GM12873 (cell line): ENCODE measurements around the gene APOC1.

Experiments
- TF ChIP-seq, protein P1 (sequence below): IDR thresholded peaks from 2 replicates; pipeline ENCODE4 v1.5.1; 2012; ENCODE audit warnings: low read depth, mild to moderate bottlenecking, moderate library complexity, low read length, control low read depth; ENCODE audit not compliant: insufficient read depth; ENCODE audit errors: missing control alignments

The APOC1 gene

GRCh38 chr19:44912854-44913253, 1.6 kb upstream of the APOC1 start:
- TF ChIP-seq, protein P1, sequence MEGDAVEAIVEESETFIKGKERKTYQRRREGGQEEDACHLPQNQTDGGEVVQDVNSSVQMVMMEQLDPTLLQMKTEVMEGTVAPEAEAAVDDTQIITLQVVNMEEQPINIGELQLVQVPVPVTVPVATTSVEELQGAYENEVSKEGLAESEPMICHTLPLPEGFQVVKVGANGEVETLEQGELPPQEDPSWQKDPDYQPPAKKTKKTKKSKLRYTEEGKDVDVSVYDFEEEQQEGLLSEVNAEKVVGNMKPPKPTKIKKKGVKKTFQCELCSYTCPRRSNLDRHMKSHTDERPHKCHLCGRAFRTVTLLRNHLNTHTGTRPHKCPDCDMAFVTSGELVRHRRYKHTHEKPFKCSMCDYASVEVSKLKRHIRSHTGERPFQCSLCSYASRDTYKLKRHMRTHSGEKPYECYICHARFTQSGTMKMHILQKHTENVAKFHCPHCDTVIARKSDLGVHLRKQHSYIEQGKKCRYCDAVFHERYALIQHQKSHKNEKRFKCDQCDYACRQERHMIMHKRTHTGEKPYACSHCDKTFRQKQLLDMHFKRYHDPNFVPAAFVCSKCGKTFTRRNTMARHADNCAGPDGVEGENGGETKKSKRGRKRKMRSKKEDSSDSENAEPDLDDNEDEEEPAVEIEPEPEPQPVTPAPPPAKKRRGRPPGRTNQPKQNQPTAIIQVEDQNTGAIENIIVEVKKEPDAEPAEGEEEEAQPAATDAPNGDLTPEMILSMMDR, result no peak

GRCh38 chr19:44924243-44924725, 9.9 kb downstream of the APOC1 start:
- TF ChIP-seq, protein P1, result no peak

DNA sequence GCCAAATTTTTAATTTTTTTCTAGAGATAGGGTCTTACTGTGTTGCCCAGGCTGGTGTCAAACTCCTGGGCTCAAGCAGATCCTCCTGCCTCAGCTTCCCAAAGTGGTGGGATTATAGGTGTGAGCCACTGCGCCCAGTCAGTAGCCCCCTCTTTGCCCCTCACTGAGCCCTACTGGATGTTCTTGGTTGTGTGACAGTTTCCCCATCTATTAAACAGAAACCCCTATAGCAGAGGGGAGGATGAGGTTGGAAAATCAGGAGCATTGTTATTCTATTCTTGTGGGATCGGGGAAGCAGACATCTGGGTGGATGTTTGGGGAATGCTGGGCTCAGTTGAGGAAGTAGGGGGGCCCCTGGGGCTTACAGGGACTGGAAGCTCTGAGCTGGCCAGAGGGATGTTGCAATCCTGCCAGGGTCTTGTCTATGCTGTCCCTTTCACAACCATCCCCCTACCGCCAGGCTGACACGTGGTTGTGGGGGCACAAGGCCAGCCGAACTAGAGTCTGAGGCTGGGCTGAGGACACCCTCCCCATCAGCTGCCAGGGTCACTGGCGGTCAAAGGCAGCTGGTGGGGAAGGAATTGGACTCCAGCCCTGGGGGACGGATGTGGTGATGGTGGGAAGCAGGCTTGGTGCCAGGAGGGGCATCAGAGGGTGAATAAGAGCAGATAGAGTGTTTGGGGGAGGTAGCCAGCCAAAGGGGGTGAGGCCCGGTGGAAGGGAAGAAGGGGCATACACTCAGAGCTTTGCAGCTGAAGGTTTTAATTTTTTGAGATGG, 10.9 kb downstream of the APOC1 start:
- TF ChIP-seq, protein P1, result no peak

GRCh38 chr19:44927746-44928145, 13.3 kb downstream of the APOC1 start:
- TF ChIP-seq, protein P1, result no peak

DNA sequence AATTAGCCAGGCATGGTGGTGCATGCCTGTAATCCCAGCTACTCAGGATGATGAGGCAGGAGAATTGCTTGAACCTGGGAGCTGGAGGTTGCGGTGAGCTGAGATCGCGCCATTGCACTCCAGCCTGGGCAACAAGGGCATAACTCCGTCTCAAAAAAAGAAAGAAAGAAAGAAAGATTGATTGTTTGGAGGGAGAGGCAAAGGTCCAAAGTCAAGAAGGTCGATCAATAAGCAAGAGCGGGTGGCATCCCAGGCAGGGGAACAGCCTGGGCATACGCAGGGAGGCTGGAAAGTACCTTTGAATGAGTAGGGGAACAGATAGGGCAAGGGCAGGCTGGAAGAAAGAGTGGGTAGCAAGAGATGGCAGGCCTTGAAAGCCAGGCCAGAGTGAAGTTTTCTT, 15.7 kb downstream of the APOC1 start:
- TF ChIP-seq, protein P1, result no peak

- TF ChIP-seq, protein P1, result no peak
Observed at GRCh38 chr19:44931541-44931940, 17.1 kb downstream of the APOC1 start.

GRCh38 chr19:44939668-44940067, 25.3 kb downstream of the APOC1 start:
- TF ChIP-seq, protein P1, result no peak
